Measurements from ENCODE around the gene PTPRA.

DNA sequence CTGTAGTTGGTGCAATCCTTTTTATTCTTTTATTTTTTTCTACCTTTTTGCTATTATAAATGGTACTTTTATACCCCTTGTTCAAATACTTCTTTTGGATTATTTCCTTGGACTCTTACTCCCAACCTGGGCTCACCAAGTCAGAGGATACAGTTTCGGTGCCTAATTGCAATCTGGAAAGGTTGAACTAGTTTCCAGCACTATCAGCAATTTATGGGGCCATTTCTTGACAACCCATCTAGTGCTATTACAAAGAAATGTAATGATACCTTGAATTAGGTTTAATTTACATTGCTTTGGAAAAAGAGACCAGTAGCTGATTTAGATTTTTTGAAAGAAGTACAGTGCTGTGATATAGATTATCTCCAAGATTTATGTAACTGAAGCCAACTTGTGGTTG is 5.2 kb downstream of the PTPRA start:
- TF ChIP-seq EZH2 (IDR thresholded peaks at IDR 0.05; ENCODE audit: borderline replicate concordance, insufficient read depth, low read depth, low read length, poor library complexity, severe bottlenecking): no peak
- TF ChIP-seq, protein P1, sequence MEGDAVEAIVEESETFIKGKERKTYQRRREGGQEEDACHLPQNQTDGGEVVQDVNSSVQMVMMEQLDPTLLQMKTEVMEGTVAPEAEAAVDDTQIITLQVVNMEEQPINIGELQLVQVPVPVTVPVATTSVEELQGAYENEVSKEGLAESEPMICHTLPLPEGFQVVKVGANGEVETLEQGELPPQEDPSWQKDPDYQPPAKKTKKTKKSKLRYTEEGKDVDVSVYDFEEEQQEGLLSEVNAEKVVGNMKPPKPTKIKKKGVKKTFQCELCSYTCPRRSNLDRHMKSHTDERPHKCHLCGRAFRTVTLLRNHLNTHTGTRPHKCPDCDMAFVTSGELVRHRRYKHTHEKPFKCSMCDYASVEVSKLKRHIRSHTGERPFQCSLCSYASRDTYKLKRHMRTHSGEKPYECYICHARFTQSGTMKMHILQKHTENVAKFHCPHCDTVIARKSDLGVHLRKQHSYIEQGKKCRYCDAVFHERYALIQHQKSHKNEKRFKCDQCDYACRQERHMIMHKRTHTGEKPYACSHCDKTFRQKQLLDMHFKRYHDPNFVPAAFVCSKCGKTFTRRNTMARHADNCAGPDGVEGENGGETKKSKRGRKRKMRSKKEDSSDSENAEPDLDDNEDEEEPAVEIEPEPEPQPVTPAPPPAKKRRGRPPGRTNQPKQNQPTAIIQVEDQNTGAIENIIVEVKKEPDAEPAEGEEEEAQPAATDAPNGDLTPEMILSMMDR (IDR thresholded peaks at IDR 0.05): no peak
